Ramos (cell line): Measurements from ENCODE around the gene SPRN.

Experiments used
- in situ Hi-C: fragments of 300-500 bp; cut with MboI; formaldehyde crosslinking; loops from one replicate; pipeline ENCODE4 v1.14.3; 2022; ENCODE audit warnings: low sequenced_read_pairs; ENCODE audit not compliant: unreplicated experiment

Gene SPRN

DNA sequence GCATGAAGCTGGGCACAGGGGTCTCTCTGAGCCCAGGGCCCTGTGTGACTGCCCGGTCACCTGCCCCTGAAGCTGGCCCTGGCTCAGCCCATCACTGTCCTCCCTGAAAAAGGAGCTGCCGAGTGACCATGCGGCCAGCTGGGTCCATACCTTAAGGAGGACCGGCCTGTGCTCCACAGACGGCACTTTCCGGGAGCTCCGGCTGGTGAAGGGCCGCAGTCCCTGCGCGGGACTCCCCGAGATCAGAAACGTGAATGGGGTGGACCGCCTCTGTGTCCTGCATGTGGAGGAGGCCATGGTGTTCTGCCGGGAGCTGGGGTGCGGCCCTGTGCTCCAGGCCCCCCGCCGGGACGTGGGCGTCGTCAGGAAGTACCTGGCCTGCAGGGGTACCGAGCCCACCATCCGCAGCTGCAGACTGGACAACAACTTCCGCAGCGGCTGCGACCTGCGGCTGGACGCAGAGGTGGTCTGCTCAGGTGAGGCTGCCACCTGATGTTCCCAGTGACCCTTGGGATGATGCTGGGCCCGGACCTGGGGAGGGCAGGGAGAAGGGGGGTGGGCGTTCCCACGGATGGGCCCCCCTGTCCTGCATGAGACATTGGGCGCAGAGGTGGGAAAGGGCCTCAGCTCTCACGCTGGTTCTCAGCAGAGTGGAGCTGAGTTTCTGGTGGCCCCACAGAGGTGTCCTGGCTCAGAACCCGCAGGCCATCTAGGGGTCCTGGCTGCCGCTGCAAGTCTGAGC lies 32.8 kb upstream of the SPRN start:
- in situ Hi-C loops, result no loop called here

DNA sequence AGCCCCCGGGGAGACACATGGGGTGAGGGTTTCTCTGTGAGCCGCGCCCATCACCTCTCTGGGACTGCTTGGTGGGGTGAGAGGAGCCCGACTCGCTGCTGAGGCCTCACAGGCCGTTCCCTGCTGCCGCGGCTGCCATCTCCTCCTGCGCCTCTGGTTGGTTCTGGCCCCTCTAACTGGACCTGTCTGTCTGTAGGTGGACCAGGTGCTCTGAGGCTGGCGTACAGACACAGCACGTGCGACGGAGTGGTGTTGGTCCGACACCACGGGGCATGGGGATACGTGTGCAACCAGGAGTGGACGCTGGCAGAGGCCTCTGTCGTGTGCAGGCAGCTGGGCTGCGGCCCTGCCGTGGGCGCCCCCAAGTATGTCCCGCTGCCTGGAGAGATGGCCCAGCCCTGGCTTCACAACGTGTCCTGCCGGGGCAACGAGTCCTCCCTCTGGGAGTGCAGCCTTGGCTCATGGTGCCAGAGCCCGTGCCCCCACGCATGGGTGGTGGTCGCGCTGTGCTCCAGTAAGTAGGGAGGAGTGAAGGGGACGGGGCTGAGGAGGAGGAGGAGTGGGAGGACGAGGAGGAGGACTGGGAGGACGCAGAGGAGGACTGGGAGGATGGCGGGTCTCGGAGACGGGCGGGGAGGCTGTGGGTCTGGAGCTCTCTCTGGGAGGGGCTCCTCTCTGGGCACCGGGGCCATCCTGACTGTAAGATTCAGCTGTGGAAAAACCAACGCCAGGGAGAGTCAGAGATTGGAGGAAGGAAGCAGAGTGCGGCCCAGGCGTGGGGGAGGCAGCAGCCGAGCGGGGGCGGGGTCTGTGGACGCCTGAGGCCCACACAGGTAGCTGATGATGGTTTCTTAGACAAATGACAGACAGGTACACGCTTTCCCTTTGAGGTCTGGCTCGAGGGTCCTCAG lies 31.9 kb upstream of the SPRN start:
- in situ Hi-C loops, result no loop called here

DNA sequence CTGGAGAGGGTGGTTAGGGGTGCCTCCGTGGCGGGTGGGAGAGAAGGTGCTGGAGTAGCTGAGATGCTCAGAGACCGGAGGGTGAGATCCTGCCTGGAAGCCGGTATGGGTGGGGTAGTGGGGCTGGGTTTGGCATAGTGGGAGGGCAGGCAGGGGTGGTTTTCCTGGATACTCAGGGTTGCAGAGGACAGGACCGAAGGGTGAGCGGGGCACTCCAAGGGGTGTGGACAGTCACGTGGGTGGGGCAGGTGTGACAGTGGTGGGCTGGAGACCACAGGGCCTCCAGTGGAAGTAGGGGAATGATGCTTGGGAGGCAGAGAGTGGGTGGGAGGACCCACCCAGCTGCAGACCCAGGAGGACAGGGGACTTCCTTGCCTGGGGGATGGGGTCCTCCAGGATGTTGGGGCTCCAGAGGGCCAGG lies 31.2 kb upstream of the SPRN start:
- in situ Hi-C loops, result no loop called here

DNA sequence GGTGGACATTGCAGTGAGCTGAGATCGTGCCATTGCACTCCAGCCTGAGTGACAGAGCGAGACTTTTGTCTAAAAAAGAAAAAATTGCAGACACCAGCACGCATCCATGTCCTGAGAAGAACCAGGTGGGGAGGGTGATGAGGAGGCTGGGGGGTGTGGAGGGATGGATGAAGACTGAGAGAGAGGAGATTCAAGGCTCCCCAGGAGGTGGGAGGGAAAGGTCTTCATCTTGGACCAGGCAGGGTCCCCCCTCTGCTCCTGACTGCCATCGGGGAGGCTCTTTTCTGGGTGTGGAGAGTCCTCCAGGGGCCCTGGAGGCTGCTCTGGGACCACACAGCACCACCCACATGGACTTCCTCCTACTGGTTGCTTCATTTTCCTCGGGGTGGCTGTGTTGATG lies 30.8 kb upstream of the SPRN start:
- in situ Hi-C loops, result no loop called here

DNA sequence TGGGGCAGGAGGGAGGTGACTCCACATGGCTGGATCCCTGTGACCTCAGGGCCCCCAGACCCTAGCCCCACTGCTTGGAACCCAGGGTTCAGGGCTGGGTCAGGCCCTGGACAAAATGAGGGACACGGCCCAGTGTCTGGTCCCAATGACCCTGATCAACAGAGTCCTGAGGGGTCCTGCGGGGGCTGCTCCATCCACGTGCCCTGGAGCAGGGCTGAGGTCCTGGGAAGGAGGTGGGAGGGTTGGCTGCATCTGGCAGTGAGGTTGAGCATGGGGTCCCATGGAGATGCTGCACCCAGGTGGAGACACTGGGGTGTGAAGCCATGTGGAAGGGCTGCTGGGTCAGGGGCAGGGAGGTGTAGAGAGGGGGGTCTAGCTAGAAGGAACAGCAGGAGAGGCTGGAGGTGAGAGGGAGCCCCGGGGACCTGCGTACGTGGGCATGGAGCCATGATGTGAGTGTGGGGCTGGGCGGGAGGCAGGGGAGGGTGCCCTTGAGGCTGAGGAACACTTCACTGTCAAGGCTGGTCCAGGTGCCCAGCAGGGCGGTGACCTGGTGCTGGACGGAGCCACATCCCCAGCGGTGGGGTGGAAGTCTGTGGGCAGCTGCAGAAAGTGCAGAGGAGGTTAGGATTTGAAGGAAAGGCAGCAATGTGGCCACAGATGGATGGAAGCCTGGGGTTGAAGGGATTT lies 29.9 kb upstream of the SPRN start:
- in situ Hi-C loops, result no loop called here

DNA sequence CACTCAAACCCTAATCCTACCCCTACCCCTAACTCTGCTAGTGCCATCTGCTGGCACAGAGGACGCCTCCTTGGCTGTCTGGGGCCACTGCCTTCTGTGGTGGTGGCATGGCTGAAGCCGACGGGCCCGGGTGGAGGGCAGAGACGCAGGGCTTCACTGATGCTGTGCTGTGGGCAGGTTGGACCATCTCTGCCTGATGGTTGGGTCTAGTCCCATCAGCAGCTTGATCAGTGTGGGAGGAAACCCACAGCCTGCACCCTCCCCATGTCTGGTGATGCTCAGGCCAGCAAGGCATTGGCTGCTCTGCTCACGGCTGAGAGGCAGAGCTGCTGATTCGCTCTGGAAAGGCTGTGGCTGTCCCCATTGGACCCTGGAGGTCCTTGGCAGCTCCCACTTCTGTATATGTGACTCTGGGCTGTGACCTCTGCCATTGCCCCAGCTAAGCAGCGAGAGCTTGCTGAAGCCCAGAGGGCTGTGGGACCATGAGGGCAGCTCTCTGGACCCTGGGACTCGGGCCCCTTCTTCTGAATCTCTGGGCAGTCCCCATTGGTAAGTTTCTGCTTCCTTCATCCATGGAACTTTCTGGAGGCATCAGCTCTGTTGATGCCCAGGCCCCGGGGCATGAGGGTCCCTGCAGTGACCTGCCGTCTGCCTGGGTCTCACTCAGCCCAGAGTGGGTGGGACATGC lies 29.2 kb upstream of the SPRN start, which contains the start of gene SCART1:
Gene SCART1, plus strand, starts transcription at position 430 of the 688 bp plus-strand sequence. Its CDS starts 53 bp downstream, at position 483.
- in situ Hi-C loops, result no loop called here

DNA sequence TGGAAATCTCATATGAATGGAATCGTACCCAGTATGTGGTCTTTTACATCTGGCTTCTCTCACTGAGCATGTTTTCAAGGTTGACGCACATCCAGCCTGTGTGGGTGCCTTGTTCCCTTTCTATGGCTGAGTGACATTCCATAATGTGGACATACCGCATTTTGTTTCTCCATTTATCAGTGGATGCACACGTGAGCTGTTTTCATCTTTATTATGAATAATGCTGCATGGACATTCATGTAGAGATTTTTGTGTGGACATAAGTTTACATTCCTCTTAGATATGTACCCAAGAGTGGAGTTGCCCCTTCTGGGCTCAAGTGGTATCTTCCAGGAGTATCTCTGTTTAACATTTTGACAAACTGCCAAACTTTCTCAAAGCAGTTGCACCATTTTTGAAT lies 28.0 kb upstream of the SPRN start:
- in situ Hi-C loops, result no loop called here

DNA sequence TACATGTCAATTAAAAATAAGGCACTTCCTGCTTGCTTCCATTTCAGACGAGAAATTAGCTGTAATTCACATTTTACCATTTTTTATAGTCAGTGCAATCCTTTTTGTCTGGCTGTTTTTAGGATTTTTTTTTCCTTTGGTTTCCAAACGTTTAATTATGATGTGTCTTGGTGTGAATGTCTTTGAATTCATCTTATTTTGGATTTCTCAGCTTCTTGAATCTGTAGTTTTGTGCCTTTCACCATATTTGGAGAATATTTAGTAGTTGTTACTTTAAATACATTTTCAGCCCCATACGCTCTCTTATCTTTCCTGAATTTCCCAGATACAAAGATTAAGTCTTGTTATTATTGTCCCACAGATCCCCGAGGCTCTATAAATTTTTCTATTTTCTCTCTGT lies 26.9 kb upstream of the SPRN start:
- in situ Hi-C loops, result no loop called here

DNA sequence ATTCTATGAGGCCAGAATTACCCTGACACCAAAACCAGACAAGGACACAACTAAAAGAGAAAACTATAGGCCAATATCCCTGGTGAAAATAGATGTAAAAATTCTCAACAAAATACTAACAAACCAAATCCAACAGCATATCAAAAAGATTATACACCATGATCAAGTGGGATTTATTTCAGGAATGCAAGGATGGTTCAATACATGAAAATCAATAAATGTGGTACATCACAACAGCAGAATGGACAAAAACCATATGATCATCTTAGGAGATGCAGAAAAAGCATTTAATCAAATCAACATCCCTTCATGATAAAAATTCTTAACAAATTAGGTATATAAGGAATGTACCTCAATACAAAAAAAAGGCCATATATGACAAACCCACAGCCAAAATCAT lies 23.7 kb upstream of the SPRN start:
- in situ Hi-C loops, result no loop called here

DNA sequence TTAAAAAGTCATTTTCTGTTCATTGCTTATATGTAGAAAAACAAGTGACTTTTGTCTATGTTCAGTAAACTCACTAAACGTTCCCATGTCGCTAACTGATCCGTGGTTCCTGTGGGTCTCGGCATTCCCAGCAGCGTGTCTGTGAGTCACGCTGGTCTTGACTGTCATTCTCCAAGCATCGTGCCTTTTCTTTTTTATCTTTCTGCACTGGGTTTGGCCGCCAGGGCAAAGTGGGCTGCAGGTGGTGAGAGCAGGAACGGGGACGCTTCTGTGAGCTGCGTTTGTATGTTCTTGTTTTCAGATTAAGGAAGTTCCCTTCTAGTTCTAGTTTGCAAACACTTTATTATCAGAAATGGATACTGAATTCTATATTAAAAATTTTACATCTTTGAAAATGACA lies 22.6 kb upstream of the SPRN start:
- in situ Hi-C loops, result no loop called here

DNA sequence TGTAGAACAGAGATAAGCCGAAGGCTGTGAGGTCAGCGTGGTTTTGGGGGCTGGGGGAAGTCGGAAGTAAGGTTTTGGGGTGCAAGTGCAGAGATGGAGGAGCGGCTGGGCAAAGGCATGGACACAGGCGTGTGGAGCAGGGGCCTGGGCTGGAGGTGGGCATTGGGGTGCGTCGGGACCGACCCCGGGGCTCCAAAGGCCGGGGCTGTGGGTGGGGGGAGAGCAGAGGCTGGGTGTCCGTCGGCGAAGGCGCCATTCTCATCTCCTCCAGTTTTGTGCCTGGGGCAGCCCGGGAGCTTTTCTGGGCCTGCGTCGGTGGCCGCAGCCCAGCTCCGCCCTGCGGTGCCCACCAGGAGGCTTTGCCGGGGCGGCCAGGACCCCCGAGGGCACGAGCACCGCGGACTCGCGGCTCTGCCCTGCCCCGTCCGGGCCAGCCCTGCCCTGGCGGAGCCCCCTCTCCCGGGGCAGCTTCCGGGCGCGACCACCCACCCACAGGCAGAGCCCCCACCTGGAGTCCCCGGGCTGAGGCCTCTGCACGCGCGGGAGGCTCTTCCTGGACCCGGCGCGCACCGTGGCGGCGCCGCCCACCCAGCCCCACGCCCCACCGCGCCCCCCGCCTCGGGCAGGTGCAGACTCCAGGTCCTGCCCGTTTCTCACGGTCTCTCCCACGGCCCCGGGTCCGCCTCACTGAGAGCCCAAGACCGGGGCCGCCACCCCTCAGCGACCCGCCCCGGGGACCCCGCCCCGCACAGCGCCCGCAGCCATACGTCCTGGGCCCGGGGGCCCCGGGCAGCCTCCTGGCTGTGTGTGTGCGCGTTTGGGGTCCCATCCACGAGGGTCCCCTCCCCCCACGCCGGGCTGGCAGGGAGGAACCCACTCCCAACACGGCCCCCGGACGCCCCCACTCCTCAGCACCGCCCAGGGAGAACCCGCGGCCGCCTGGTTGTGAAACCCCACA lies 21.6 kb upstream of the SPRN start:
- in situ Hi-C loops, result no loop called here

DNA sequence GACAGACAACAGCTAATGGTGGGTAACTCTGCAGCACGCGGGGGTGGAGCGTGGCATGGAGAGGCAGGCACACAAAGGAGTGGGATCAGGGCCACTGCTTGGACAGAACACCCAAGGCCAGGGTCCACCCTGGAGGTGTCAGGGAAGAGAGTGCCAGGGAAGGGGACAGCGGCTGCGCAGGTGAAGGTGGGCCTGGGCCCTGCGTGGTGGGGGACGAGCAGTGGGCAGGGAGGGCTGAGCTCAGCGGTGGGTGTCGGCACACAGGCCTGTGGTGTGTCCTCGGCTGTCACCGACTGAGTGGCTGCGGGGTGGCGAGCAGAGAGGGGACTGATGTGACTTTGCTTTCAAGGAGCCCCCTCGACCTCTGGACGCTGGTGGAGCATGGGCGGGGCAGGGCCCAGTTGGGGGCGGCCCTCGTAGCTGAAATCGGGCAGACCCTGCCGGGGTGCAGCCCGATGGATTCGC lies 20.9 kb upstream of the SPRN start:
- in situ Hi-C loops, result no loop called here

DNA sequence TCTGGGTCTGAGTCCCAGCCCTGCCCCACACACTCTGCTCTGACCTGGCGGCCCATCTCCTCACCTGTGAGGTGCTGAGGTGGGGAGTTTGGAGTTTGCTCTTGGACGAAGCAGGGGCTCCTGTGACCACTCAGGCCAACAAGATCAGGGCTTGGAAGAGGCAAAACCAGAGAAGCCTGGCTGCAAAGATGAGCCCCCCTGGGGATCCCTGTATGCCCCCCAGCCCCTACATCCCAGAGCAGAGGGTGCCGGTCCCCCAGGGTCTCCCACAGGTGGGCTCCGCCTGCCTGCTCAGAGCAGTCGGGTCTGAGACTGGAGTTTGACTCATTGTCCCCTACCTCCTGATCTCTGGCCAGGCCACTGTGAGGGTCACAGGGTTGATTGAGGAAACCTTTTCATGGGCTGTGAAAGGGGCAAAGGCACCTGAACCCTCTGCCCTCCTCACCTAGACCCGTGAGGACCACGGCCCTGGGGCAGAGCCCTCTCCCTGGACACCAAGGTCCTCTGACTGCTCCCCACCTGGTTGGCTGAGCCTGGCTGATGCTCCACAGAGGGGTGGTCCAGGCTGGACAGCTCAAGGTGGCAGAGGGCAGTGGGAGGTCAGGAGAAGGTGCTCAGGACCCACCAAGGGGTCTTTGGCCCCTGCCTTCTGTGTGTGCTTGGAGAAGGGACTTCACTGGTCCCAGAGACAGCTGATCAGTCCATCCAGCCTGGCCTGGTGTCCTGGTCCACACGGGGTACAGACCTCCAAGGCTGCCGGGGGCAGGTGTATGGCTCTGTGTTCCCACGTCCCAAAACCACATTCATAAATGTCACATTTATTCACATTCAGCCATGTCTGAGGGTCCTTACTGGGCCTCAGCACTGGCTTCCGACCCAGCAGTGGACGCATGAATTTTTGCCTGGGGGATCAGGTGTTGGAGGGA lies 20.2 kb upstream of the SPRN start:
- in situ Hi-C loops, result no loop called here

DNA sequence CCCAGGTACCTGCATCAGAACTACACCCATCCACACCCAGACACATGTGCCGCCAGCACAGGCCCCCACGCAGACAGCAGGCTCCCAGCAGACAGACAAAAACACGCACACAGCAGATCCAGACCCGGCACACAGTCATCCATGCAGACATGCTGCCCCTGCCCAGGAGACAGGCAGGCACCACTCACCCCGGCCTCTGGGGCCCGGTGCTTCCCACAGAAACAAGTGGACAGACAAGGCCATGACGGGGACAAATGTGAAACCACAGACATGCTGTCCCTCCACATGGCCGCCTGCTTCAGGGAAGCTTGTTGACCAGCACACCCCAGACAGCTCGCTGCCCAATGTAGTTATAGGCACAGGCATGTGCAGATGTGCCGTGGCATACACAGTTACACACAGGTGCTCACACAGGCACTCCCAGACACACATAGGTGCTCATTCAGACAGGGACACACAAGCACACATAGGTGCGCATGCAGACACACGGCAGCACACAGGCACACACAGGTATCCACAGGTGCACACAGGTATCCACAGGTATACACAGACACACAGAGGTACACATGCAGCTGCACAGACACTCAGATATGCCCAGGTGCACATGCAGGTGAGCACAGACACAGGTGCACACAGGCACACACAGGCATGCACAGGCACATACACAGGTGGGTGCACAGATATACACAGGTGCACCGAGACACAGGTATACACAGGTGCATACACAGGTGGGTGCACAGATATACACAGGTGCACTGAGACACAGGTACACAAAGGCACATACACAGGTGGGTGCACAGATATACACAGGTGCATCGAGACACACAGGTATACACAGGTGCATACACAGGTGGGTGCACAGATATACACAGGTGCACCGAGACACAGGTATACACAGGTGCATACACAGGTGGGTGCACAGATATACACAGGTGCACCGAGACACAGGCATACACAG lies 18.8 kb upstream of the SPRN start:
- in situ Hi-C loops, result no loop called here

DNA sequence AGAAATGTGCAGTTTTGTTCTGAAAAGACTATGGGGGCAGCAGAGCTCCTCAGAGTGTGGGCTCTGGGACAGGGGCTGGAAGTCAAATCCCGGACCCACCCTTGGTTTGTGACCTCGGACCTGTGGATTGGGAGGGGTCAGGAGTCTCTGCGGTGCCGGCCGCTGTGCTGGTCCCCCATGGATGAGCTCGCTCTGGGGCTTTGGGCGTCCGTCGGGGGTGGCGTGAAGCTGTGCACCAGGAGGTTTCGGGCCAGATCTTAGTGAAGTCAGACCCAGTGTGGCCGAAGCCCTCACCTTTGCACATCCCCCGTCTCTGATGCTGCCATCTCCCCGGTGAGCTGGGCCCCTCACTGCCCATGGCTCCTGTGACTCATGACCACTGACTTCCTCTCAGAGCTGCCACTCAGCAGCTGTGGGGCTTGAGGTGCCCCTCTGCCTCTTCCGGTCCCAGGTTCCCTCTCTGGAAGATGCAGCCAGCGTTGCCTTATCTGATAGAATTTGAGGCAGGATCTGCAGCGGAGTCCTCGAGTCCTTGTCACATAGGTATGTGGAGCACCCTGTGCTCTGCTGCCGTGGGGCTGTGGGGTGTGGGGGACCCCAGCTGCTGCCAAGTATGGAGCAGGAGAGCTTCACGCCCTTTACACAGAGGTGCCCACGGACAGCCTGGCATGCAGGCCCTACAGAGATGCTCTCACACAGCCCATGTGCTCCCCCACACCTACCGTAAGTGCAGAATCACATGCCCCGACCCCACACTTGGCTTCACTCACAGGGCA lies 18.0 kb upstream of the SPRN start:
- in situ Hi-C loops, result no loop called here

DNA sequence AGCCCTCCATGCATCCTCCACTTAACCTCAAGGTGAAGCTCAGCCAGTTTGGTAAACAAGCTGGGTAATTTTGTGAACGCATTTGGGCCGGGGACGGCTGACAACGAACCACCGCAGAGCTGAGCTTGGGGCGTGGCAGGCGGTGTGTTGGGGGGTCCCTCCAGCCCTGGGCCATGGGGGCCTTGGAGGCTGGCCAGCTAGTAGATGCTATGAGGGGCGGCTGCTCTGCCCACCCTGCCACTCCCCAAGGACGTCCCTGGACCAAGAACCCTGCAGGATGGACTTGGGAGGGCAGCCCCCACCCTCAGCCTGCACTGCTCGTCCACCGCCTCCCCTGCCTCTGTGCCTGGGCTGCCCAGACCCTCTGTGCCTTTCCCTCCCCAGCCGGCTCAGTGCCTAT lies 17.4 kb upstream of the SPRN start:
- in situ Hi-C loops, result no loop called here
